ENCODE data around the gene RHAG.
"Not testable (repeated sequence)": the region's sequence is repeated elsewhere in the genome, so short reads cannot be mapped to it uniquely, and the experiment has no call there.

The RHAG gene

GRCh38 chr6:49635978-49636712, 494 bp downstream of the RHAG start:
- Histone ChIP-seq H3K36me3 (ENCODE audit: control insufficient read depth, insufficient read depth, low read length) (no peaks in the 10 kb centered on the region), H3K27ac (ENCODE audit: low read length) (no peak overlapping the region), H3K9me3 (ENCODE audit: control insufficient read depth, insufficient read depth, low read length) (no peaks in the 10 kb centered on the region), H3K4me1 (ENCODE audit: control insufficient read depth, insufficient read depth, low read length) (no peaks in the 10 kb centered on the region), H3K27me3 (ENCODE audit: control insufficient read depth, insufficient read depth, low read length) (no peaks in the 10 kb centered on the region), H3K4me3 (ENCODE audit: low read length) (no peak overlapping the region)
- DNase-seq (ENCODE audit: low read depth, low spot score) = no peak
- no CpG with 5 or more reads among the region's 5 CpGs for WGBS (ENCODE audit: insufficient coverage, insufficient read length)

- Histone ChIP-seq H3K36me3 (ENCODE audit: control insufficient read depth, insufficient read depth, low read length) (no peaks in the 10 kb centered on the region), H3K9me3 (ENCODE audit: control insufficient read depth, insufficient read depth, low read length) (no peaks in the 10 kb centered on the region), H3K4me1 (ENCODE audit: control insufficient read depth, insufficient read depth, low read length) (no peaks in the 10 kb centered on the region), H3K4me3 (ENCODE audit: low read length) (no peak overlapping the region), H3K27ac (ENCODE audit: low read length) (no peak overlapping the region), H3K27me3 (ENCODE audit: control insufficient read depth, insufficient read depth, low read length) (no peaks in the 10 kb centered on the region)
- no peak for DNase-seq (ENCODE audit: low read depth, low spot score)
Measured at GRCh38 chr6:49635480-49635879, 1.2 kb downstream of the RHAG start.

DNA sequence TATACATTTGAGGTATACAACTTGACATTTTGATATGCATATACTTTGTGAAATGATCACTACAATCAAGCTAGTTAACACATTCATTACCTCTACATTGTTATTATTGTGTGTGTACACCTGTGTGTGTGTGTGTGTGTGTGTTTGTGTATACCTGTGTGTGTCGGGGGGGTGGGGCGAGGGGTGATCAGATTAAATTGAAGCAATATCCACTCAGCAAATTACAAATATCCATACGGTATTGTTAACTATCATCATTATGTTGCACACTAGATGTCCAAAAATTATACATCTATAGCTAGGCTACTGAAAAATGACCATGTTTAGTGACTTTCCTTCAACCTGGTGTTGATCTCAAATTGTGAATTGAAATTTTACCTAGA, 1.8 kb downstream of the RHAG start:
- Histone ChIP-seq H3K27ac (ENCODE audit: low read length) (no peak overlapping the region), H3K4me3 (ENCODE audit: low read length) (no peak overlapping the region), H3K27me3 (ENCODE audit: control insufficient read depth, insufficient read depth, low read length) (no peaks in the 10 kb centered on the region), H3K9me3 (ENCODE audit: control insufficient read depth, insufficient read depth, low read length) (no peaks in the 10 kb centered on the region), H3K36me3 (ENCODE audit: control insufficient read depth, insufficient read depth, low read length) (no peaks in the 10 kb centered on the region), H3K4me1 (ENCODE audit: control insufficient read depth, insufficient read depth, low read length) (no peaks in the 10 kb centered on the region)
- WGBS (ENCODE audit: insufficient coverage, insufficient read length) = no CpG with 5 or more reads among the region's 3 CpGs
- DNase-seq (ENCODE audit: low read depth, low spot score) = no peak

- H3K36me3 ChIP-seq (ENCODE audit: control insufficient read depth, insufficient read depth, low read length) = no peaks in the 10 kb centered on the region
- H3K4me3 ChIP-seq (ENCODE audit: low read length) = no peak overlapping the region
- H3K4me1 ChIP-seq (ENCODE audit: control insufficient read depth, insufficient read depth, low read length) = no peaks in the 10 kb centered on the region
- no peaks in the 10 kb centered on the region for H3K27me3 ChIP-seq (ENCODE audit: control insufficient read depth, insufficient read depth, low read length)
- WGBS (ENCODE audit: insufficient coverage, insufficient read length) = no CpG with 5 or more reads among the region's 6 CpGs
- DNase-seq (ENCODE audit: low read depth, low spot score) = no peak
- H3K27ac ChIP-seq (ENCODE audit: low read length) = no peak overlapping the region
- no peaks in the 10 kb centered on the region for H3K9me3 ChIP-seq (ENCODE audit: control insufficient read depth, insufficient read depth, low read length)
Measured at GRCh38 chr6:49634092-49634835, 2.4 kb downstream of the RHAG start.

DNA sequence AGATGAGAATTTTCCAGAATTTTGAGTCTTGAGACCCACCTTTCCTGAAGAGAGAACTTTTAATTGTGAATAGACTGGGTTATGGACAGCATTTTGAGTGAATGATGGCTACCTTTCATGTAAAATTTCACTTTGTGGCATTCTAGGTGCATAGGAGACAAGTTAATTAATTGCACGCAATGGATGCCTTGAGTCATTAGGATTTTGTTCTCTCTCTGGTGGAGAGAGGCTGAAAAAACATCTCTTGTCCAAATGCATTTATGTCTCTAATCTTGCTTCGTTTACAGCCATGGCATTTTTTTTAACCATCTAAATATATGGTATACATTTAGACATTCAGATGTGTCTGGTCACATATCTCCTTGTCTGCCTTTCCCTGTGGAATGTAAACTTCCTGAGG, 3.1 kb downstream of the RHAG start:
- H3K4me1 ChIP-seq (ENCODE audit: control insufficient read depth, insufficient read depth, low read length) = no peaks in the 10 kb centered on the region

DNA sequence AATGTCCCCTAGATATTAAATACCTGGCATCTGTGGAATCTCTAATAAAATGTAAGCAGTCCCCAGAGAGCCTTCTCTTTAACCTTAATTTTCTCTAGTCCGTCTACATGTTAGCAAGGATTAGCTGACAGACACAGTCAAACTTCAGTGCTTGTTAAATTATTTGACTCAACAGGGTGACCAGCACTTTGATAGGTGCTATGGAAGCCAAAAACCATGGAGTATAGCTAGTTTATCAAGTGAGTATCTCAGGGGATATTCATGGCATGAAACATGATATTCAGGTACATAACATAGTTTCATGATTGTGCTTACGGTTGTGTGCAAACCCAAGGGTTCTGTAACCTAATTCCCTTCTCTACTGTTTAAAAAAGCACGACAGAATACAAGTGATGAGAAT, 3.9 kb downstream of the RHAG start:
- no peak for DNase-seq (ENCODE audit: low read depth, low spot score)

More for the DNA sequence above, 3.1 kb downstream of the RHAG start:
- no peak overlapping the region for H3K27ac ChIP-seq (ENCODE audit: low read length)
- DNase-seq (ENCODE audit: low read depth, low spot score) = no peak
- no peaks in the 10 kb centered on the region for H3K27me3 ChIP-seq (ENCODE audit: control insufficient read depth, insufficient read depth, low read length)
- H3K4me3 ChIP-seq (ENCODE audit: low read length) = no peak overlapping the region
- no peaks in the 10 kb centered on the region for H3K9me3 ChIP-seq (ENCODE audit: control insufficient read depth, insufficient read depth, low read length)
- no CpG with 5 or more reads among the region's 2 CpGs for WGBS (ENCODE audit: insufficient coverage, insufficient read length)
- no peaks in the 10 kb centered on the region for H3K36me3 ChIP-seq (ENCODE audit: control insufficient read depth, insufficient read depth, low read length)

DNA sequence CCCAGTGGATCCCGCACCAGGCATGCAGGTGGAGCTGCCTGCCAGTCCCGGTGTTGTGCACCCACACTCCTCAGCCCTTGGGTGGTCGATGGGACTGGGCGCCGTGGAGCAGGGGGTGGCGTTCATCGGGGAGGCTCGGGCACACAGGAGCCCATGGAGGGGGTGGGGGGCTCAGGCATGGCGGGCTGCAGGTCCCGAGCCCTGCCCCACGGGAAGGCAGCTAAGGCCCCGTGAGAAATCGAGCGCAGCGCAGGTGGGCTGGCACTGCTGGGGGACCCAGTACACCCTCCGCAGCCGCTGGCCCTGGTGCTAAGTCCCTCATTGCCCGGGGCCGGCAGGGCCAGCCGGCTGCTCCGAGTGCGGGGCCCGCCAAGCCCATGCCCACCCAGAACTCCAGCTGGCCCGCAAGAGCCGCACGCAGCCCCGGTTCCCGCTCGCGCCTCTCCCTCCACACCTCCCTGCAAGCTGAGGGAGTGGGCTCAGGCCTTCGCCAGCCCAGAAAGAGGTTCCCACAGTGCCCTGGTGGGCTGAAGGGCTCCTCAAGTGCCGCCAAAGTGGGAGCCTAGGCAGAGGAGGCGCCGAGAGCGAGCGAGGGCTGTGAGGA, 7.1 kb downstream of the RHAG start:
- WGBS (ENCODE audit: insufficient coverage, insufficient read length) = no CpG with 5 or more reads among the region's 36 CpGs
- H3K9me3 ChIP-seq (ENCODE audit: control insufficient read depth, insufficient read depth, low read length); DNase-seq (ENCODE audit: low read depth, low spot score); H3K4me1 ChIP-seq (ENCODE audit: control insufficient read depth, insufficient read depth, low read length); H3K36me3 ChIP-seq (ENCODE audit: control insufficient read depth, insufficient read depth, low read length); H3K27ac ChIP-seq (ENCODE audit: low read length); H3K4me3 ChIP-seq (ENCODE audit: low read length); H3K27me3 ChIP-seq (ENCODE audit: control insufficient read depth, insufficient read depth, low read length): not testable (repeated sequence)

More for the DNA sequence above, 3.9 kb downstream of the RHAG start:
- H3K4me3 ChIP-seq (ENCODE audit: low read length) = no peak overlapping the region
- WGBS (ENCODE audit: insufficient coverage, insufficient read length) = no CpG with 5 or more reads among the region's 3 CpGs
- H3K4me1 ChIP-seq (ENCODE audit: control insufficient read depth, insufficient read depth, low read length) = no peaks in the 10 kb centered on the region
- H3K36me3 ChIP-seq (ENCODE audit: control insufficient read depth, insufficient read depth, low read length) = no peaks in the 10 kb centered on the region
- no peaks in the 10 kb centered on the region for H3K9me3 ChIP-seq (ENCODE audit: control insufficient read depth, insufficient read depth, low read length)
- no peak overlapping the region for H3K27ac ChIP-seq (ENCODE audit: low read length)
- no peaks in the 10 kb centered on the region for H3K27me3 ChIP-seq (ENCODE audit: control insufficient read depth, insufficient read depth, low read length)

DNA sequence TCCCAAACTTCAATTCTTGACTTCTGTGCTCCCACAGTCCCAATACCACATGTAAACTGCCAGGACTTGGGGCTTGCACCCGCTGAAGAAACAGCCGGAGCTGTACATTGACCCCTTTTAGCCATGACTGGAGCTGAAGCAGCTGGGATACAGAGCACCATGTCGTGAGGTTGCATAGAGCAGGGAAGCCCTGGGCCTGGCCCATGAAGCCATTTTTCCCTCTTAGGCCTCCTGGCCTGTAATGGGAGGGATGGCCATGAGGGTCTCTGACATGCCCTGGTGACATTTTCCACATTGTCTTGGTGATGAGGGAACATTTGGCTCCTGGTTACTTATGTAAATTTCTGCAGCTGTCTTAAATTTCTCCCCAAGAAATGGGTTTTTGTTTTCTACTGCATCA, 9.8 kb downstream of the RHAG start:
- H3K36me3 ChIP-seq (ENCODE audit: control insufficient read depth, insufficient read depth, low read length) = no peaks in the 10 kb centered on the region
- H3K4me3 ChIP-seq (ENCODE audit: low read length) = no peak overlapping the region
- H3K27me3 ChIP-seq (ENCODE audit: control insufficient read depth, insufficient read depth, low read length) = no peaks in the 10 kb centered on the region
- H3K4me1 ChIP-seq (ENCODE audit: control insufficient read depth, insufficient read depth, low read length) = no peaks in the 10 kb centered on the region
- DNase-seq (ENCODE audit: low read depth, low spot score) = no peak
- no peaks in the 10 kb centered on the region for H3K9me3 ChIP-seq (ENCODE audit: control insufficient read depth, insufficient read depth, low read length)
- no peak overlapping the region for H3K27ac ChIP-seq (ENCODE audit: low read length)
- WGBS (ENCODE audit: insufficient coverage, insufficient read length) = no CpG with 5 or more reads among the region's 3 CpGs

DNA sequence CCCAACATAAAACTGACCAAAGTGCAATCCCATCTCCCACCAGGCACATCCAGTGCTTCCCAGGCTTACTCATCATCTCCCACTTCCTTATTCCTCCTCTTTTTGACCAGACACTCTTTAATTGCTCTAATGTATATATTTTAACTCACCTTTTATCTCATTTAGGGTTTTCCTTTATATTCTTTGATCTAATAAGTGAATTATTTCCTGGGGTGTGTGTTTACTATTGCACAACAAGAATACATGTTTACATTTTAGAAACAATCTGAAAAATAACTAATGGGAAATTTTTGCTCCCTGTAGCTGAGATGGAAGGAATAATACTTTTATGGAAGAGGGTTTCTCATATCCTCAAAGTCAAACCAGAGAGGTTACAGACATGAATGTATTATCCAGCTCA, 18.4 kb downstream of the RHAG start:
- no peak overlapping the region for H3K4me3 ChIP-seq (ENCODE audit: low read length)
- no peaks in the 10 kb centered on the region for H3K9me3 ChIP-seq (ENCODE audit: control insufficient read depth, insufficient read depth, low read length)
- no peaks in the 10 kb centered on the region for H3K27me3 ChIP-seq (ENCODE audit: control insufficient read depth, insufficient read depth, low read length)
- DNase-seq (ENCODE audit: low read depth, low spot score) = no peak
- no peaks in the 10 kb centered on the region for H3K4me1 ChIP-seq (ENCODE audit: control insufficient read depth, insufficient read depth, low read length)
- H3K36me3 ChIP-seq (ENCODE audit: control insufficient read depth, insufficient read depth, low read length) = no peaks in the 10 kb centered on the region
- H3K27ac ChIP-seq (ENCODE audit: low read length) = no peak overlapping the region

DNA sequence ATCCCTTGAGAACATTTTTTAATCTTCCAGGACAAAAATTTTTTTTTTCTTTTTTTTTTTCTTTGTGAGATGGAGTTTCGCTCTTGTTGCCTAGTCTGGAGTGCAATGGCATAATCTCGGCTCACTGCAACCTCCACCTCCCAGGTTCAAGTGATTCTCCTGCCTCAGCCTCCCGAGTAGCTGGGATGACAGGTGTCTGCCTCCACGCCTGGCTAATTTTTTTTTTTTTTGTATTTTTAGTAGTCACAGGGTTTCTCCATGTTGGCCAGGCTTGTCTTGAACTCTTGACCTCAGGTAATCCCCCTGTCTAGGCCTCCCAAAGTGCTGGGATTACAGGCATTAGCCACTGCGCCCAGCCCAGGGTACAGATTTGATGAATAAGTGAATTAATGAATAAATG, 22.5 kb downstream of the RHAG start:
- no CpG with 5 or more reads among the region's 5 CpGs for WGBS (ENCODE audit: insufficient coverage, insufficient read length)
- not testable (repeated sequence) for H3K36me3 ChIP-seq (ENCODE audit: control insufficient read depth, insufficient read depth, low read length); H3K27me3 ChIP-seq (ENCODE audit: control insufficient read depth, insufficient read depth, low read length); H3K4me1 ChIP-seq (ENCODE audit: control insufficient read depth, insufficient read depth, low read length); DNase-seq (ENCODE audit: low read depth, low spot score); H3K4me3 ChIP-seq (ENCODE audit: low read length); H3K27ac ChIP-seq (ENCODE audit: low read length); H3K9me3 ChIP-seq (ENCODE audit: control insufficient read depth, insufficient read depth, low read length)

Data from iPS DF 6.9 (cell line).